Neural cell (in vitro differentiated cells): ENCODE measurements around the gene APBA1.

ENCODE experiments used
- CTCF ChIP-seq: fragments of 450-650 bp; IDR thresholded peaks from 2 replicates; pipeline ENCODE4 v1.5.1; 2014; ENCODE audit warnings: antibody characterized with exemption, mild to moderate bottlenecking, moderate library complexity; ENCODE audit not compliant: poor library complexity, severe bottlenecking
- EP300 ChIP-seq: fragments of 450-650 bp; conservative IDR thresholded peaks from 2 replicates; pipeline ENCODE4 v1.6.1; 2014; ENCODE audit warnings: antibody characterized with exemption, mild to moderate bottlenecking, moderate library complexity; ENCODE audit not compliant: poor library complexity, severe bottlenecking
- EZH2 ChIP-seq: fragments of 200-600, 300-800 bp; shearing (Covaris generic), sonication (generic); IDR thresholded peaks from 2 replicates; pipeline ENCODE4 v1.6.1; 2014; ENCODE audit warnings: antibody characterized with exemption, low read length, borderline replicate concordance, mild to moderate bottlenecking; ENCODE audit not compliant: insufficient read depth, poor library complexity, severe bottlenecking
- MXI1 ChIP-seq: fragments of 450-650 bp; conservative IDR thresholded peaks from 2 replicates; pipeline ENCODE4 v1.6.1; 2014; ENCODE audit warnings: antibody characterized with exemption, mild to moderate bottlenecking; ENCODE audit not compliant: poor library complexity, severe bottlenecking
- POLR2AphosphoS5 ChIP-seq: IDR thresholded peaks from 2 replicates; pipeline ENCODE4 v1.6.1; 2012
- RAD21 ChIP-seq: fragments of 450-650 bp; conservative IDR thresholded peaks from 2 replicates; pipeline ENCODE4 v1.6.1; 2014; ENCODE audit warnings: antibody characterized with exemption, mild to moderate bottlenecking, moderate library complexity
- SMC3 ChIP-seq: fragments of 450-650 bp; conservative IDR thresholded peaks from 2 replicates; pipeline ENCODE4 v1.6.1; 2014; ENCODE audit warnings: antibody characterized with exemption, mild to moderate bottlenecking, moderate library complexity; ENCODE audit not compliant: poor library complexity
- TAF1 ChIP-seq: IDR thresholded peaks from 2 replicates; pipeline ENCODE4 v1.6.1; 2012; ENCODE audit warnings: low read depth
- TF ChIP-seq, protein P1 (sequence below): IDR thresholded peaks from 2 replicates; pipeline ENCODE4 v1.6.1; 2012; ENCODE audit warnings: borderline replicate concordance

DNA sequence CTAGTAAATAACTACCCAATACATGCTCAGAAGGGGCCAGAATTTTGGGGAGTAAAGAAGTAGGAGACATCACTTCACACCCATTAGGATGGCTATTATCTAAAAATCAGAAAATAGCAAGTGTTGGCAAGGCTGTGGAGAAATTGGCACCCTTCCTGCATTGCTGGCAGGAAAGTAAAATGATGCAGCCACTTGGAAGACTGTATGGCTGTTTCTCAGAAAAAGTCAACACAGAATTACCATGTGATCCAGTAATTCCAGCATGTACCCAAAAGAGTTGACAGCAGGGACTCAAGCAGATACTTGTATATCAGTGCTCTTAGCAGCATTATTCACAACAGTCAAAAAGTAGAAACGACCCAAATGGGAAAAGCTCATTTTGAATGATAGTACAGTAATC, 107.6 kb downstream of the APBA1 start:
- no peak for TF ChIP-seq CTCF
- no peak for TF ChIP-seq POLR2AphosphoS5
- no peak for TF ChIP-seq SMC3
- TF ChIP-seq TAF1, result no peak
- no peak for TF ChIP-seq EP300
- TF ChIP-seq EZH2, result no peak
- no peak for TF ChIP-seq RAD21
- TF ChIP-seq, protein P1, sequence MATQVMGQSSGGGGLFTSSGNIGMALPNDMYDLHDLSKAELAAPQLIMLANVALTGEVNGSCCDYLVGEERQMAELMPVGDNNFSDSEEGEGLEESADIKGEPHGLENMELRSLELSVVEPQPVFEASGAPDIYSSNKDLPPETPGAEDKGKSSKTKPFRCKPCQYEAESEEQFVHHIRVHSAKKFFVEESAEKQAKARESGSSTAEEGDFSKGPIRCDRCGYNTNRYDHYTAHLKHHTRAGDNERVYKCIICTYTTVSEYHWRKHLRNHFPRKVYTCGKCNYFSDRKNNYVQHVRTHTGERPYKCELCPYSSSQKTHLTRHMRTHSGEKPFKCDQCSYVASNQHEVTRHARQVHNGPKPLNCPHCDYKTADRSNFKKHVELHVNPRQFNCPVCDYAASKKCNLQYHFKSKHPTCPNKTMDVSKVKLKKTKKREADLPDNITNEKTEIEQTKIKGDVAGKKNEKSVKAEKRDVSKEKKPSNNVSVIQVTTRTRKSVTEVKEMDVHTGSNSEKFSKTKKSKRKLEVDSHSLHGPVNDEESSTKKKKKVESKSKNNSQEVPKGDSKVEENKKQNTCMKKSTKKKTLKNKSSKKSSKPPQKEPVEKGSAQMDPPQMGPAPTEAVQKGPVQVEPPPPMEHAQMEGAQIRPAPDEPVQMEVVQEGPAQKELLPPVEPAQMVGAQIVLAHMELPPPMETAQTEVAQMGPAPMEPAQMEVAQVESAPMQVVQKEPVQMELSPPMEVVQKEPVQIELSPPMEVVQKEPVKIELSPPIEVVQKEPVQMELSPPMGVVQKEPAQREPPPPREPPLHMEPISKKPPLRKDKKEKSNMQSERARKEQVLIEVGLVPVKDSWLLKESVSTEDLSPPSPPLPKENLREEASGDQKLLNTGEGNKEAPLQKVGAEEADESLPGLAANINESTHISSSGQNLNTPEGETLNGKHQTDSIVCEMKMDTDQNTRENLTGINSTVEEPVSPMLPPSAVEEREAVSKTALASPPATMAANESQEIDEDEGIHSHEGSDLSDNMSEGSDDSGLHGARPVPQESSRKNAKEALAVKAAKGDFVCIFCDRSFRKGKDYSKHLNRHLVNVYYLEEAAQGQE, result no peak
- TF ChIP-seq MXI1, result no peak
